ENCODE data around the gene THOC6.
"Not testable (repeated sequence)": the region's sequence is repeated elsewhere in the genome, so short reads cannot be mapped to it uniquely, and the experiment has no call there.

GRCh38 chr16:3052571-3053329 lies 28.9 kb downstream of the THOC6 start:
- TF ChIP-seq CTCF (IDR thresholded peaks at IDR 0.05; ENCODE audit: poor library complexity); EZH2phosphoT487 (IDR thresholded peaks at IDR 0.05; ENCODE audit: low read depth, severe bottlenecking, unreplicated experiment); EZH2 (IDR thresholded peaks at IDR 0.05; ENCODE audit: borderline replicate concordance): not testable (repeated sequence)

All from hepatocyte (in vitro differentiated cells).